Measurements from ENCODE around the gene DNMT1.

DNA sequence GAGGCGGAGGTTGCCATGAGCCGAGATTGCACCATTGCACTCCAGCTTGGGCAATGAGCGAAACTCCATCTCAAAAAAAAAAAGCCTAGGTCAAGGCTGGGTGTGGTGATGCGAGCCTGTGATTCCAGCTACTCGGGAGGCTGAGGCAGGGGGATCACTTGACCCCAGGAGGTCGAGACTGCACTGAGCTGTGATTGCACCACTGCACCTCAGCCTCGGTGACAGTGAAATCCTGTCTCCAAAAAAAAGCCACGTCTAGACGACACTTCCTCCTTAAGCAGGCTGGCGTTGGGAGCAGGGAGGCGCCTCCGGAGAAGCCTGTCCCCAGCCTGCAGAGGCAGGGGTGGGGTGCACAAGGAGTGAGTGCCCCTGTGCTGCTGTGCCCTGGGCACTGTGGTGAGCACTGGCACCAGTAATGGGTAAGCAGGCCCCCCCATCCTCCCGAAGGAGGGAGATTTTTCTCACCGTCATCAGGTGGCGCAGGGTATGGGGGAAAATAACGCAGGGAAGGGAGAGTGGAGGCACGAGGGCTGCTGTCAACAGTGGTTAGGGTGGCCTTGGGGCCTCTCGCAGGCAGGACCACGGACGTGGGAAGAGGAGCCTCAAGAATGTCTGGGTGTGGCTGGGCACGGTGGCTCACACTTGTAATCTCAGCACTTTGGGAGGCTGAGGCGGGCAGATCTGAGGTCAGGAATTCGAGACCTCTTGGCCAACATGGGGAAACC is 82.6 kb downstream of the DNMT1 start:
- TF ChIP-seq CTCF (IDR thresholded peaks at IDR 0.05), result no peak
- TF ChIP-seq ZFX (IDR thresholded peaks at IDR 0.05; ENCODE audit: borderline replicate concordance), result no peak
